Activated T-helper 17 cell treated with anti-CD3 and anti-CD28 coated beads, Interleukin-2, amount 50 U/mL, for 72 hours (primary cell): Measurements from ENCODE around the gene MEPCE. TPM values are rescaled to one million over a fixed set of nuclear protein-coding genes. Genes with fewer than 3 reads are reported as not detected.
A peak's percentile ranks its signal among the peaks of the same experiment; 100 is the strongest.

Experiments used
- ATAC-seq: fragments of 150-1000 bp; cut with Tn5 transposase; replicated peaks from 2 replicates; pipeline ENCODE4 v1.10.0; 2021; ENCODE audit warnings: mild to moderate bottlenecking, moderate library complexity
- H3K27ac Mint-ChIP-seq: one replicate; pipeline ENCODE4 v1.8.0; 2022; ENCODE audit warnings: mixed read lengths
- H3K27me3 Mint-ChIP-seq: one replicate; pipeline ENCODE4 v1.8.0; 2022; ENCODE audit warnings: mixed read lengths
- H3K36me3 Mint-ChIP-seq: one replicate; pipeline ENCODE4 v1.8.0; 2022; ENCODE audit warnings: low read depth, mild to moderate bottlenecking, mixed read lengths
- H3K4me1 Mint-ChIP-seq: one replicate; pipeline ENCODE4 v1.8.0; 2022; ENCODE audit warnings: mixed read lengths
- H3K4me3 Mint-ChIP-seq: one replicate; pipeline ENCODE4 v1.8.0; 2022; ENCODE audit warnings: mild to moderate bottlenecking, mixed read lengths
- H3K9me3 Mint-ChIP-seq: one replicate; pipeline ENCODE4 v1.8.0; 2022; ENCODE audit warnings: mixed read lengths
- total RNA-seq, 2 donors: library from RNA; stranded (reverse); gene quantifications; one replicate each; pipeline ENCODE4 v1.2.3, GENCODE V29; 2022

MEPCE gene
- total RNA-seq, 2 donors from 2014 or later, result 59.5 to 65.2 TPM

DNA sequence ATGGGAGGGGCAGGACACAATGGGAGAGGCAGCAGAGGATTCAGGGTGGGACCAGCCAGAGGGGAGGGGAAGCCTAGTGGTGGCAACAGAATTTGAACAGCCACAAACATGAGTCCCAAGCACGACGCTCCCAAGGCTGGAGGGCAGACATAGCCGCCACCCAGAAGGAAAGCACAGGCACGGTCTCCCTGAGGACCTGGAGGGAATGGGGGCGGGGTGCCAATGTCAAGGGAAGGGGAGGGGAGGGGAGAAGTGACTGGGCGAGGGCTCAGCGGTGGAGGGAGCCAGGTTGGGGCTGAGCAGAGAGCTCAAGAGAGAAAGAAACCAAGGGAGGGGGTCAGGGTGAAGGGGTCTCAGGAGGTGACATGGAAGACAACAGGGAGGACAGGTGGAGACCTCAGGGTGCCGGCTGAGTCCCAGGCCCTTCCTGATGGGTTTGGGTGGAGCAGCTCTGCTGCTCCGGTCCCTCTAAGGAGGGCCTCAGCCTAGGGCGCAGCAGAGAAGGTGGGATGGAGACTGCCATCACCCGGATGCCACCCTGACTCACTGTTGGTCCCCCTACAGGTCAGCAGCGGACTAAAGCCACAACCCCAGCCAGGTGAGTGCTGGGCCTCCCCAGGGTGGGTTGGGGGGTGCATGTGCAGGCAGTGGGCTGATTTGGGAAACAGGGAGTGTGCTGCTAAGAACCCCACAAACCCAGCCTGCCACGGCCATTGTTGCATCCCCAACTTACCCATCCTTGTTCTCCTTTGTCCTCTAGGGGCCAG, 32.1 kb upstream of the MEPCE start:
- no peaks in the 10 kb centered on the region for H3K36me3 Mint-ChIP-seq
- H3K9me3 Mint-ChIP-seq, result no peaks in the 10 kb centered on the region
- H3K27me3 Mint-ChIP-seq, result peaks cover 11% of the 10 kb centered on the region
- no peak for ATAC-seq
- H3K4me3 Mint-ChIP-seq, result peak overlapping the region; percentile 74
- peak overlapping the region; percentile 91 for H3K27ac Mint-ChIP-seq
- H3K4me1 Mint-ChIP-seq, result peaks cover 26% of the 10 kb centered on the region

DNA sequence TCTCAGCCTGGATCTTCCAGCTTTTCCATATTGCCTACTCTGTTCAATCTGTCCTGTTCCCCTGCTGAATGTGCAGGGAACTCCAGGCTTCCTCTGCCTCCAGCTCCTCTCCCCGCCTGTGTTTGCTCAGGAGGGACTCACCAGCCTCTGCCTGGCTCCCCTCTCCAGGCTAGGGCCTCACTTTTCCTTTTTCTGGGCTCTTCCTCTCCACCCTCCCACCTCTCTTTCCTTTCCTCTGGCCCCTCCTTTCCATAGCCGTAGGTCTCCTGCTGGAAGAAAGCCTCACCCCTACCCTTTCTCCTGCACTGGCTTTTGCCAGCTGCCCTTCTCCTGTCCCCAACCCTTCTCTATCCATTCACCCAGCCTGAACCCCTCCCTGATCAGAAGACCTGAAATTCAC, 31.4 kb upstream of the MEPCE start:
- H3K4me1 Mint-ChIP-seq, result peaks cover 26% of the 10 kb centered on the region
- no peaks in the 10 kb centered on the region for H3K36me3 Mint-ChIP-seq
- H3K4me3 Mint-ChIP-seq, result no peak overlapping the region
- ATAC-seq, result no peak
- no peaks in the 10 kb centered on the region for H3K9me3 Mint-ChIP-seq
- H3K27me3 Mint-ChIP-seq, result peaks cover 11% of the 10 kb centered on the region
- H3K27ac Mint-ChIP-seq, result no peak overlapping the region

DNA sequence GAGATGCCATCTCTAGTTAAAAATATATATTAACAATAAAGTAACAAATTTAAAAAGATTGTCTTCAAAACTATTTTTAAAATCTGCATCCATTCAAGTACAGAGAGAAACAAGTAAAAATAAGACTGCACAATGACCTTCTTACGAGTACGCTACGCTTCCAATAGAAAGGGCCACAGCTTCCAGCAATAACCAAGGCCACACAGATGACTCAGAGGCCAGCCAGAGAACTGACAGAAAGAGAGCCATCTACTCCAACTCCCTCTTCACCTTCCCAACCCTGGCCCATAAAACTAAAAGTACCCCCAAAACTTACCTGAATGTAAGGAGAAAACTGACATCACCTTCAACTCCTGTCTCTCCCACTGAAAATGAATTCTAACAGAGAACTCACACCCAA, 29.6 kb upstream of the MEPCE start:
- peaks cover 21% of the 10 kb centered on the region for H3K4me1 Mint-ChIP-seq
- no peak for ATAC-seq
- no peak overlapping the region for H3K27ac Mint-ChIP-seq
- no peak overlapping the region for H3K4me3 Mint-ChIP-seq
- H3K36me3 Mint-ChIP-seq, result no peaks in the 10 kb centered on the region
- H3K27me3 Mint-ChIP-seq, result peaks cover 6% of the 10 kb centered on the region
- no peaks in the 10 kb centered on the region for H3K9me3 Mint-ChIP-seq

DNA sequence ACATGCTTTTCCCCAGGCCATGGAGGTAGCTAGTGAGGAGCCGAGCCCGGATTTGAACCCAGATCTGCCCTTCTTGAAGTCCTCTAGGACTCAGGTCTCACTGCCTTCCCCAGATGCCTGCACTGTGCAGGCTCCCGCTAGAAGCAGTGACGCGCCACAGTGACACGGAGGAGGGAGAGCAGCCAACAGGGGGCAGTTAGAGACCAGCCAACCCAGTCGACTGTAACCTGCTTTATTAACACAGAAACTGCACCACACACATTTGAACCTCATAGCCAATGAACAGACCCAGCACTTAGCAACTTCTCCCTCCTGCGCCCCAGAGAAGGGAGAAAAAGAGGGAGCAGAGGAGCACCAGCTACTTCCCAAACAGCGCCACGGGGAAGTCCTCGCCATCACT, 29.0 kb upstream of the MEPCE start:
- peaks cover 6% of the 10 kb centered on the region for H3K27me3 Mint-ChIP-seq
- no peak for ATAC-seq
- no peak overlapping the region for H3K4me3 Mint-ChIP-seq
- H3K4me1 Mint-ChIP-seq, result peaks cover 16% of the 10 kb centered on the region
- H3K27ac Mint-ChIP-seq, result no peak overlapping the region
- no peaks in the 10 kb centered on the region for H3K36me3 Mint-ChIP-seq
- H3K9me3 Mint-ChIP-seq, result no peaks in the 10 kb centered on the region

DNA sequence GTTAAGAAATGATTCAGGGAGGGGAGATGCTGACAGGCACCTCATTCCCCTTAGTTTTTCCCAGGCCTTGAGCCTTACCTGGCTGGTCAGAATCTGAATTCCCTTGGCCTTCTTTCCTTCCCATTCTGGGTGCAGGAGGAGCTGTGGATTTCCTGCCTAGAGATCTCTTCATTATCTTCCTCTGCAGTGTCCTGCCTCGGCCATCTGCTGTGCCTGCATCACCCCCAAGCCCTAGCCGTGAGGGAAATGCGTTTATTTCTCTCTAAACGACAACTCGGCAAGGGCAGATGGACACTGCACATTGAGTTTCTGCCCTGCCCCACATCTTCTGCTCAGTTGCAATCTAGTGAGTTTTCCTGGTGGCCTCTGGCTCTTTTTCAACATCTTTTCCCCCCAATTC, 27.8 kb upstream of the MEPCE start:
- no peak overlapping the region for H3K27ac Mint-ChIP-seq
- H3K4me1 Mint-ChIP-seq, result peaks cover 10% of the 10 kb centered on the region
- no peak overlapping the region for H3K4me3 Mint-ChIP-seq
- no peaks in the 10 kb centered on the region for H3K9me3 Mint-ChIP-seq
- H3K36me3 Mint-ChIP-seq, result no peaks in the 10 kb centered on the region
- peaks cover 6% of the 10 kb centered on the region for H3K27me3 Mint-ChIP-seq
- no peak for ATAC-seq

DNA sequence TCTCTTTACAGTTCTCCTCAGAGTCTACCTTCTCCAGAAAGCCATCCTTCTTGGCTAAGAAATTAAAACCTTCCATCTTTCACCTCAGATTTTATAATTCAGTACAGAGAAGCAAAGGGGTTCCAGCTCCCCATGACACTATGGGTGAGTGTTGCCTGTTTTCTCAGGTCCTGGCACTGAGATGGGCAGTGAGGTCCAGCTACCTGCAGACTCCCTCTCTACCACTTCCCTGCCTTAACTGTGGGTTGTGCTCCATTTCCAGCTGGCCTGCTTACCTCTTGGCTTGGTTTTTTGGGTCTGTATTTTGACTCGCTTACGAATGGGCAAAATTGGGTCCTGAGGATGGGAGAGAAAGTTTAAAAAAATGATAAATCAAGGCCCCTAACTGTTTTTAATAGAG, 27.4 kb upstream of the MEPCE start:
- H3K9me3 Mint-ChIP-seq, result no peaks in the 10 kb centered on the region
- no peak for ATAC-seq
- peaks cover 7% of the 10 kb centered on the region for H3K4me1 Mint-ChIP-seq
- peaks cover 6% of the 10 kb centered on the region for H3K27me3 Mint-ChIP-seq
- H3K27ac Mint-ChIP-seq, result no peak overlapping the region
- H3K36me3 Mint-ChIP-seq, result no peaks in the 10 kb centered on the region
- no peak overlapping the region for H3K4me3 Mint-ChIP-seq

DNA sequence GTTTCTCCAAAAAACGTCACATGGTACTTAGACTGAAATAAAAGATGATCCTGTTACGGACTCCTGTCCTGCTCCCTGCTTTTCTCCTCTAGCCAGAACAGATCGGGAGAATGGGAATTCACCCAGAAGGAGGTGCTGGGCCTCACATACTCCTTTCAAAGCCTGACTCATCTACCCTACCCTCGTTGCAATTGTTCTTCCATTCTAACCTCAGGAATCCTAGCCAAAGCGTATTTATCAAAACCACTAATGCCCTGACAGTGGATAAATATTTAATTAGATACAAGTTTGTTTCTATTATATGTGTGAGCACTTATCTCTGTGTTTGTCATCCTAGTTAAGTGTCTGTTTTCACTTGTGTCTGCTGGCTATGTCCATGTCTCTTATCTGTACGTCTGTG, 22.9 kb upstream of the MEPCE start:
- no peaks in the 10 kb centered on the region for H3K36me3 Mint-ChIP-seq
- H3K27me3 Mint-ChIP-seq, result no peaks in the 10 kb centered on the region
- H3K4me1 Mint-ChIP-seq, result no peaks in the 10 kb centered on the region
- no peak overlapping the region for H3K4me3 Mint-ChIP-seq
- ATAC-seq, result no peak
- H3K9me3 Mint-ChIP-seq, result no peaks in the 10 kb centered on the region
- no peak overlapping the region for H3K27ac Mint-ChIP-seq

DNA sequence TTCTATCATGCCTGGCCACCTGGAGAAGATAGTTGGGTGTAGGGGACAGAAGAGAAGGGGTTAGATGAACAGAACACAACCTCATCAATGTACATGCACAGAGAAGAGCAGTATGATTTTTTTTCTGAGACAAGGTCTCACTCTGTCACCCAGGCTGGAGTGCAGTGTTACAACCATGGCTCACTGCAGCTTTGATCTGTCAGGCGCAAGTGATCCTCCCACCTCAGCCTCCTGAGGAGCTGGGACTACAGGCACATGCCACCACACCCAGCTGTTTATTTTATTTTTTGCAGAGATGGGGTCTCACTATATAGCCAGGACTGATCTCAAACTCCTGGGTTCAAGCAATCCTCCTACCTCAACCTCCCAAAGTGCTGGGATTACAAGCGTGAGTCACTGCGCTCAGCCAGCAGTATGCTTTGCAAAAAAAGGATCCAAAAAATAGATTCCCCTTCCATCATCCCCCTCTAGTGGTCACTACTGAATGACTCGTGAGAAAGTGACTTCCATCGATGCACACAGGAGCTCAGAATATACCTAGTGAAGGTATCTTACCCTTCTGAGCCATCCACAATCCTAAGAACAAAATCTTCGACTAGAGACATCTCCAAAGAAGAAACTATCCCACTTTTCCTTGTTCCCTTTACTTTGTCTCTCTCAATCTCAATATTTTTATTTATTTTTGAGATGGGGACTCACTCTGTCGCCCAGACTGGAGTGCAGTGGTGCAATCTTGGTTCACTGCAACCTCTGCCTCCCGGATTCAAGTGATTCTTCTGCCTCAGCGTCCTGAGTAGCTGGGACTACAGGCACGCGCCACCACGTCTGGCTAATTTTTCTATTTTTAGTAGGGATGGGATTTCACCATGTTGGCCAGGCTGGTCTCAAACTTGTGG, 22.1 kb upstream of the MEPCE start:
- peak; percentile 80 for ATAC-seq
- Mint-ChIP-seq H3K36me3 (no peaks in the 10 kb centered on the region), H3K9me3 (no peaks in the 10 kb centered on the region), H3K27ac (no peak overlapping the region), H3K27me3 (no peaks in the 10 kb centered on the region), H3K4me3 (no peak overlapping the region), H3K4me1 (no peaks in the 10 kb centered on the region)

DNA sequence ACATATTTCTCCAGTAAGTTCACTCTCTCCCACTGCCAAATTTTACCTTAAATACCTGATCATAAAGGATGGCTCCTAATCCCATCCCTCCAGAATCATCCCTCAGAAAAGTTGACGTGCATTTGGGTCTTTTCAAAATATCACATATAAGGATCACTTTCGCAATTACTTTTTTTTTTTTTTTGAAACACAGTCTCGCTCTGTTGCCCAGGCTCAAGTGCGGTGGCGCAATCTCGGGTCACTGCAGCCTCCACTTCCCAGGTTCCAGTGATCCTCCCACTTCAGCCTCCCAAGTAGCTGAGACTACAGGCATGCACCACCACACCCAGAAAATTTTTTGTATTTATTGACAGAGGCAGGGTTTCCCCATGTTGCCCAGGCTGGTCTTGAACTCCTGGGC, 18.5 kb upstream of the MEPCE start:
- no peaks in the 10 kb centered on the region for H3K9me3 Mint-ChIP-seq
- H3K4me1 Mint-ChIP-seq, result no peaks in the 10 kb centered on the region
- no peaks in the 10 kb centered on the region for H3K27me3 Mint-ChIP-seq
- no peak overlapping the region for H3K4me3 Mint-ChIP-seq
- no peaks in the 10 kb centered on the region for H3K36me3 Mint-ChIP-seq
- ATAC-seq, result no peak
- H3K27ac Mint-ChIP-seq, result no peak overlapping the region

DNA sequence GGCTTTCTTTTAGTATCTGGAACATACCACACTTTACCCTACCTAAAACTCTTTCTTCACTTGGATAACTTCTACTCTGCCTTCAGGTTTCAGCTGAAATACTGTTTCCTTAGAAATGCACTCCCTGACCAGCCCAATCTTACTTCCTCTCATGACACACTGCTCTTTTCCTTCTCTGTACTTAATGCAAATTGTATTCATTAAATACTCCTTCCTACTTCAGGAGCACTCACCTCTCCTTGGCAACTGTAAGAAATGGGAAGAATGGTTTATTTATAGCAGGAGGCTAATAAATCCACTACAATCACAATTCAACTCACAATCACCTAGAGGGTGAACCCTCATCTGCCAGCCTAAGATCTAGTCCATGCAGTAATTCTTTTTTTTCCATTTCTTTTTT, 16.3 kb upstream of the MEPCE start:
- H3K27ac Mint-ChIP-seq, result no peak overlapping the region
- no peaks in the 10 kb centered on the region for H3K4me1 Mint-ChIP-seq
- H3K27me3 Mint-ChIP-seq, result no peaks in the 10 kb centered on the region
- H3K9me3 Mint-ChIP-seq, result no peaks in the 10 kb centered on the region
- H3K36me3 Mint-ChIP-seq, result no peaks in the 10 kb centered on the region
- ATAC-seq, result no peak
- no peak overlapping the region for H3K4me3 Mint-ChIP-seq

DNA sequence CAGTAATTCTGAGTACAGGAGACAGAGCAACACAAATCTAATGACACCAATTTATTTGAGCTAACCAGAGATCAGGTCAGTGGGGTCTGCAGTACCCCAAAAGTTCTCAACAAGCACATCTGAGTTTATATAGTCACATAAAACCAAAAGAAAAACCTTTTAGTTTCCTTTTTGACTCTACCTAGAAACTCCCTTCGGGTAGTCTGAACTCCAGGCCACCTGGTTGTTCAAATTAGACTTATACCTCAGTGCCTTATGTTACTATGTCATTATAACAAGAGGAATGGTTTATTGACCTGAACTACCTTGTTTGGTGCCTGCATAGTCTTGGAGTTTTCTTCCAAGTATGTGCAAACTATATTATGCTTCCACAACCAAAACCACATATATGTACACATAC, 15.7 kb upstream of the MEPCE start:
- Mint-ChIP-seq H3K36me3 (no peaks in the 10 kb centered on the region), H3K9me3 (no peaks in the 10 kb centered on the region), H3K4me3 (no peak overlapping the region), H3K27ac (no peak overlapping the region), H3K4me1 (no peaks in the 10 kb centered on the region), H3K27me3 (no peaks in the 10 kb centered on the region)
- no peak for ATAC-seq

DNA sequence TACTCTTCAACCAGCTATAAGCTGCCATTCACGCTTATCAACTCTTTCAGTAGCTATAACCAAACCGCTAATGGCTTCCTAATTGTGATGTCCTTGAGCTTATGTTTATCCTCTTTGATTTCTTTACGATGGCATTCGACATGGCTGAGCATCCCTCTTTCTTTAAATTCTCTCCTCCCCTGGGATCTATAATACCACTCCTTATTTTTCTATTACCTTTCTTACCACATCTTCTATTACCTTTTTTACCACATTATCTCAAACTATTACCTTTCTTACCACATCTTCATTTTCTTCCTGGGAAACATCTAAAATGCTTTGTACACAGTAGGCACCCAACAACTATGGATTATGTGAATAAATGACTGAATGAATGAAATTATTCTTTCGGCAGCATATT, 14.2 kb upstream of the MEPCE start:
- H3K4me3 Mint-ChIP-seq, result no peak overlapping the region
- H3K27ac Mint-ChIP-seq, result no peak overlapping the region
- no peak for ATAC-seq
- H3K36me3 Mint-ChIP-seq, result no peaks in the 10 kb centered on the region
- H3K9me3 Mint-ChIP-seq, result no peaks in the 10 kb centered on the region
- no peaks in the 10 kb centered on the region for H3K4me1 Mint-ChIP-seq
- H3K27me3 Mint-ChIP-seq, result no peaks in the 10 kb centered on the region

DNA sequence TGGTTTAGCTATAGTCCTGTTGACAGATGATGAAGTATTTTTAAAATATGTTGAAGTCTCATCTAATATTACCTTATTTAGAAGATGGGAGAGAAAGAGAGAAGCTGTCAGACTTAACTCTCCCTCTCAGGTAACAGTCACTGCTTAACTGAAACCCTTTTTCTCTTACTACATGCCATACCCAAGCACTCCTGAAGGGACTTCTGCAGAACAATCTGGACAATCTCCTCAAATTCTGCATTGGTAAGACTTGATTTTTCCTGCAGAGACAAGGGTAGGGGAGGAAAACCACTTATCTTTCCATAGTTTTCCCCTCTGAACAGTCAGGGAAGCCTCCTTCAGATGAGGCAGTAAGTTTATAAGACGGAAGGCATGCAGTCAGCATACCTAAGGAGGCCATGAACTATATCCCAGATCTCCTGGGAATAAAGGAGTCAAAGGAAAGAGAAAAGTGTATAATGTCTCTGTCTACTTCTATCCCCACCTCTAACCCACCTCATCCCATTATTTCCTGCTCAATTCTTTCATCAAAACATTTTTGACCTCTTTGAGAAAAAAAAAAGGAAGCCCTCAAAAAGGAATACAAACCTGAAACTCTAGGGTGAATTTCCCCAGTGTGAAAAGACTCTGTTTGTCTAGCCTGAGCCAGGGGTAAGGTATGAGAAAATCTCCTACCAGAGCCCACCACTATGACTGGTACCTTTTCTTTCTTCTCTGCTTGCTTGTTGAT, 10.5 kb upstream of the MEPCE start:
- no peak for ATAC-seq
- no peaks in the 10 kb centered on the region for H3K4me1 Mint-ChIP-seq
- no peak overlapping the region for H3K4me3 Mint-ChIP-seq
- H3K9me3 Mint-ChIP-seq, result no peaks in the 10 kb centered on the region
- H3K27ac Mint-ChIP-seq, result no peak overlapping the region
- H3K27me3 Mint-ChIP-seq, result no peaks in the 10 kb centered on the region
- no peaks in the 10 kb centered on the region for H3K36me3 Mint-ChIP-seq

DNA sequence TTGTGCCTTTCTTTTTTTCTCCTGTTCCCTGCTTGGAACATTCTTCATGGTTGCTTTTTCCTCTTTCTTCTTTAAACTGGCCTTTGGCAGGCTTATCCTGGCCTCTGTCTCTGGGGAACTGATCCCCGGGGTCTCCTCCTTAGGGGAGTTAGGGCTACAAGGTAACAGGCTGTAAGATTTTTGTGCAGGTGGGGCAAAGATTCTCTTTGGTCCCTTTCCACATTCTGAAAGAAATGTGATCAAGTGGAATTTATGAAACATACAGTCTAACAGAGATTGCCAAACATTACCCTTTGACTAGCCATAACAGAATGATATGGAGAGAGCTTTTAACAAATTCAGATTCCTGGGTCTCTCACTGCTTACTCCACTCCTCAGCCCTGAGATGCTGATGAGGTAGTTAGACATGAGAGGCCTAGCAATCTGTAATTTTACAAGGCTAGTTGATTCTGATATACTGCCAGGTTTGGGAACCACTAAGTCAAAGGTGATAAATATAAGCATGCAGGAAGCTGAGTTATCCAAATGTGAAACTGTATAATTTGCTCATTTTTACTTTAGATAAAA, 9.9 kb upstream of the MEPCE start:
- no peak overlapping the region for H3K4me3 Mint-ChIP-seq
- H3K9me3 Mint-ChIP-seq, result no peaks in the 10 kb centered on the region
- H3K36me3 Mint-ChIP-seq, result no peaks in the 10 kb centered on the region
- no peaks in the 10 kb centered on the region for H3K27me3 Mint-ChIP-seq
- no peak overlapping the region for H3K27ac Mint-ChIP-seq
- no peaks in the 10 kb centered on the region for H3K4me1 Mint-ChIP-seq
- no peak for ATAC-seq
